HEK293 (cell line): ENCODE data around the gene CDC42BPA.

Experiments used
- CTCF ChIA-PET: fragments of 350-600 bp; formaldehyde crosslinking; extraction: SDS; loops from one replicate; lab custom pipeline; 2021; ENCODE audit warnings: antibody characterized with exemption; lab: Yijun Ruan, JAX
- POLR2A ChIA-PET: fragments of 300-600 bp; formaldehyde crosslinking; extraction: SDS; loops from one replicate; lab custom pipeline; 2020; ENCODE audit warnings: antibody characterized with exemption, inconsistent platforms; lab: Yijun Ruan, JAX
- H3K27ac ChIP-seq: fragments of 200-500 bp; sonication (Bioruptor generic); 2 replicates; pipeline ENCODE4 v1.5.1; 2014; ENCODE audit warnings: low read depth, low read length, control low read depth, inconsistent platforms; ENCODE audit errors: extremely low read depth
- H3K36me3 ChIP-seq, 2 experiments: fragments of 200-500 bp in 1 of 2; sonication (Bioruptor generic) in 1 of 2; 1 replicate in 1 of 2; 2 replicates in 1 of 2; pipeline ENCODE4 v1.5.1; 2014 to 2017; ENCODE audit warnings: inconsistent platforms in 2 of 2, low read length in 2 of 2; ENCODE audit not compliant: control insufficient read depth in 2 of 2, insufficient read depth in 1 of 2
- H3K4me1 ChIP-seq: fragments of 200-500 bp; sonication (Bioruptor generic); 2 replicates; pipeline ENCODE4 v1.5.1; 2014; ENCODE audit warnings: mild to moderate bottlenecking, low read length, inconsistent platforms; ENCODE audit not compliant: control insufficient read depth, insufficient read depth
- H3K4me3 ChIP-seq: 2 replicates; pipeline ENCODE4 v1.5.1; 2011; ENCODE audit warnings: low read depth, mild to moderate bottlenecking, control low read depth, low read length, moderate library complexity
- H3K9me3 ChIP-seq: fragments of 200-500 bp; sonication (Bioruptor generic); 2 replicates; pipeline ENCODE4 v1.5.1; 2014; ENCODE audit warnings: low read depth, low read length, inconsistent platforms; ENCODE audit not compliant: control insufficient read depth, insufficient read depth
- GLIS1 ChIP-seq: fragments of 450-650 bp; formaldehyde crosslinking; IDR thresholded peaks from 2 replicates; pipeline ENCODE4 v1.5.1; 2016; ENCODE audit warnings: missing biosample characterization, missing genetic modification characterization
- MZF1 ChIP-seq: fragments of 450-650 bp; formaldehyde crosslinking; IDR thresholded peaks from 2 replicates; pipeline ENCODE4 v1.5.1; 2017; ENCODE audit warnings: missing biosample characterization, missing genetic modification characterization, borderline replicate concordance
- SCRT1 ChIP-seq: fragments of 450-650 bp; formaldehyde crosslinking; IDR thresholded peaks from 2 replicates; pipeline ENCODE4 v1.5.1; 2016; ENCODE audit warnings: missing biosample characterization, missing genetic modification characterization, borderline replicate concordance
- YY2 ChIP-seq: fragments of 450-650 bp; formaldehyde crosslinking; IDR thresholded peaks from 2 replicates; pipeline ENCODE4 v1.5.1; 2016; ENCODE audit warnings: missing biosample characterization, missing genetic modification characterization
- ZNF138 ChIP-seq: fragments of 450-650 bp; formaldehyde crosslinking; IDR thresholded peaks from 2 replicates; pipeline ENCODE4 v1.5.1; 2016; ENCODE audit warnings: missing biosample characterization, missing genetic modification characterization, borderline replicate concordance
- ZNF16 ChIP-seq: fragments of 450-650 bp; formaldehyde crosslinking; IDR thresholded peaks from 2 replicates; pipeline ENCODE4 v1.5.1; 2016; ENCODE audit warnings: low read depth, missing biosample characterization, missing genetic modification characterization
- ZNF239 ChIP-seq: fragments of 450-650 bp; formaldehyde crosslinking; IDR thresholded peaks from 2 replicates; pipeline ENCODE4 v1.5.1; 2016; ENCODE audit warnings: missing biosample characterization, missing genetic modification characterization
- ZNF266 ChIP-seq: fragments of 450-650 bp; formaldehyde crosslinking; IDR thresholded peaks from 2 replicates; pipeline ENCODE4 v1.5.1; 2016; ENCODE audit warnings: missing biosample characterization, missing genetic modification characterization, low read depth
- ZNF433 ChIP-seq: fragments of 450-650 bp; formaldehyde crosslinking; IDR thresholded peaks from 2 replicates; pipeline ENCODE4 v1.5.1; 2016; ENCODE audit warnings: missing biosample characterization, missing genetic modification characterization, low read depth
- ZNF561 ChIP-seq: fragments of 450-650 bp; IDR thresholded peaks from 2 replicates; pipeline ENCODE4 v1.5.1; 2018; ENCODE audit warnings: missing biosample characterization, missing genetic modification characterization, borderline replicate concordance
- ZNF571 ChIP-seq: fragments of 450-650 bp; formaldehyde crosslinking; IDR thresholded peaks from 2 replicates; pipeline ENCODE4 v1.5.0; 2017; ENCODE audit warnings: missing biosample characterization, missing genetic modification characterization
- ZNF610 ChIP-seq: fragments of 450-650 bp; formaldehyde crosslinking; IDR thresholded peaks from 2 replicates; pipeline ENCODE4 v1.5.1; 2016; ENCODE audit warnings: missing biosample characterization, missing genetic modification characterization, borderline replicate concordance
- ZNF621 ChIP-seq: fragments of 450-650 bp; formaldehyde crosslinking; IDR thresholded peaks from 2 replicates; pipeline ENCODE4 v1.5.1; 2017; ENCODE audit warnings: missing biosample characterization, missing genetic modification characterization
- ZNF629 ChIP-seq: fragments of 450-650 bp; formaldehyde crosslinking; IDR thresholded peaks from 2 replicates; pipeline ENCODE4 v1.5.1; 2017; ENCODE audit warnings: missing biosample characterization, missing genetic modification characterization
- ZSCAN30 ChIP-seq: fragments of 450-650 bp; IDR thresholded peaks from 2 replicates; pipeline ENCODE4 v1.5.1; 2018; ENCODE audit warnings: missing biosample characterization, mild to moderate bottlenecking, missing genetic modification characterization, moderate library complexity
- TF ChIP-seq, protein P1 (sequence below): fragments of 450-650 bp; formaldehyde crosslinking; IDR thresholded peaks from 2 replicates; pipeline ENCODE4 v1.5.1; 2016; ENCODE audit warnings: missing biosample characterization, missing genetic modification characterization
- TF ChIP-seq, protein P2 (sequence below): fragments of 450-650 bp; formaldehyde crosslinking; IDR thresholded peaks from 2 replicates; pipeline ENCODE4 v1.5.1; 2016; ENCODE audit warnings: missing biosample characterization, missing genetic modification characterization
- TF ChIP-seq, protein P3 (sequence below): fragments of 450-650 bp; IDR thresholded peaks from 2 replicates; pipeline ENCODE4 v1.5.1; 2018; ENCODE audit warnings: missing biosample characterization, missing genetic modification characterization
- TF ChIP-seq, protein P4 (sequence below): fragments of 450-650 bp; formaldehyde crosslinking; IDR thresholded peaks from 2 replicates; pipeline ENCODE4 v1.5.1; 2017; ENCODE audit warnings: missing biosample characterization, missing genetic modification characterization
- TF ChIP-seq, protein P5 (sequence below): fragments of 450-650 bp; formaldehyde crosslinking; IDR thresholded peaks from 2 replicates; pipeline ENCODE4 v1.5.1; 2016; ENCODE audit warnings: missing biosample characterization, missing genetic modification characterization
- TF ChIP-seq, protein P6 (sequence below): fragments of 450-650 bp; formaldehyde crosslinking; IDR thresholded peaks from 2 replicates; pipeline ENCODE4 v1.5.1; 2016; ENCODE audit warnings: missing biosample characterization, missing genetic modification characterization
- TF ChIP-seq, protein P7 (sequence below): fragments of 450-650 bp; formaldehyde crosslinking; IDR thresholded peaks from 2 replicates; pipeline ENCODE4 v1.5.1; 2016; ENCODE audit warnings: missing biosample characterization, missing genetic modification characterization, low read depth

The CDC42BPA gene

DNA sequence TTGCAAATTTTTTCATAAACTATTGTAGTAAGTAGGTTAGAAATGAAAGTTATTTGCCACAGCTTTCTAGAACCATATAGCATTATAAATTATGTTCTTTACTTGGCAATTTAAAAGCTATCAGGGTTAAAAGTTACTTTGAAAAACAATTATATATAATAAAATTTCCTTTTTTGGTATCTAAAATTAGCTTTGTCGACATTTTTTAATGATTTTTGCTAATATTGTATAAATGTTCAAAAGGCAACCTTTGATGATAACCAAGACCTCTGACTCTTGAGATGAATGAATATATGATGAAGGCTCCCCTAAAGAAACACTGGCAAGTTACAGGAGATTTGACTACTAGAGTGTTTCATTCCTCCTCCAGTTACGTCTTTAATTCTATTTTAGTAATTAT, 121.2 kb downstream of the CDC42BPA start:
- no peak for TF ChIP-seq ZNF610 (tag by site-specific recombination)
- no peak for TF ChIP-seq GLIS1 (tag by site-specific recombination)
- Histone ChIP-seq H3K9me3 (no peaks in the 10 kb centered on the region), H3K4me1 (no peaks in the 10 kb centered on the region), H3K4me3 (no peak overlapping the region), H3K27ac (no peak overlapping the region), H3K36me3 (peaks cover 0 to 13% of the 10 kb centered on the region in 2 experiments; a peak in 2 of 3 replicates)
- POLR2A ChIA-PET = no interaction called here
- CTCF ChIA-PET = no interaction called here

DNA sequence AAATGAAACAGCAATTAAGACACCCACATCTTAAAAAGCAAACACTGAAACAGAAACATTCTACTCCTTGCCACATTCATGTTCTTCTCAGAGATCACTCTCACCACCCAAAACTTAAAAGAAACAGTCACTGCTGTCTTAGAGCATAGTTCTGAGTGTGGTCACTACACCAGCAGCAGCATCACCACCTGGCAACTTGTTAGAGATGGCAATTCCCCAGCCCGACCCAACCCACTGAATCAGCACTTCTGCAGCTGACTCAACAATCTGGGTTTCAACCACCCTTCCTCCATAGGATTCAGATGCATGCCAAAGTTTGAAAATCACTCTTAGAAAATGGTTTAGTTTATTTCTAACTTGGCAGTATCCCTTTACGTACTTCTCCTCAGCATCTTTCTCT, 126.1 kb downstream of the CDC42BPA start:
- peaks cover 0 to 7% of the 10 kb centered on the region in 2 experiments; a peak in 2 of 3 replicates for H3K36me3 ChIP-seq
- POLR2A ChIA-PET = no interaction called here
- H3K4me1 ChIP-seq = no peaks in the 10 kb centered on the region
- H3K9me3 ChIP-seq = no peaks in the 10 kb centered on the region
- no peak overlapping the region for H3K4me3 ChIP-seq
- no peak overlapping the region for H3K27ac ChIP-seq
- CTCF ChIA-PET = no interaction called here
- TF ChIP-seq, protein P1, sequence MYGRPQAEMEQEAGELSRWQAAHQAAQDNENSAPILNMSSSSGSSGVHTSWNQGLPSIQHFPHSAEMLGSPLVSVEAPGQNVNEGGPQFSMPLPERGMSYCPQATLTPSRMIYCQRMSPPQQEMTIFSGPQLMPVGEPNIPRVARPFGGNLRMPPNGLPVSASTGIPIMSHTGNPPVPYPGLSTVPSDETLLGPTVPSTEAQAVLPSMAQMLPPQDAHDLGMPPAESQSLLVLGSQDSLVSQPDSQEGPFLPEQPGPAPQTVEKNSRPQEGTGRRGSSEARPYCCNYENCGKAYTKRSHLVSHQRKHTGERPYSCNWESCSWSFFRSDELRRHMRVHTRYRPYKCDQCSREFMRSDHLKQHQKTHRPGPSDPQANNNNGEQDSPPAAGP (tag by site-specific recombination) = no peak
- TF ChIP-seq, protein P2, sequence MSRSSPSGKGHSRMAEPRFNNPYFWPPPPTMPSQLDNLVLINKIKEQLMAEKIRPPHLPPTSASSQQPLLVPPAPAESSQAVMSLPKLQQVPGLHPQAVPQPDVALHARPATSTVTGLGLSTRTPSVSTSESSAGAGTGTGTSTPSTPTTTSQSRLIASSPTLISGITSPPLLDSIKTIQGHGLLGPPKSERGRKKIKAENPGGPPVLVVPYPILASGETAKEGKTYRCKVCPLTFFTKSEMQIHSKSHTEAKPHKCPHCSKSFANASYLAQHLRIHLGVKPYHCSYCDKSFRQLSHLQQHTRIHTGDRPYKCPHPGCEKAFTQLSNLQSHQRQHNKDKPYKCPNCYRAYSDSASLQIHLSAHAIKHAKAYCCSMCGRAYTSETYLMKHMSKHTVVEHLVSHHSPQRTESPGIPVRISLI (tag by site-specific recombination) = no peak
- no peak for TF ChIP-seq MZF1 (tag by site-specific recombination)
- TF ChIP-seq, protein P3, sequence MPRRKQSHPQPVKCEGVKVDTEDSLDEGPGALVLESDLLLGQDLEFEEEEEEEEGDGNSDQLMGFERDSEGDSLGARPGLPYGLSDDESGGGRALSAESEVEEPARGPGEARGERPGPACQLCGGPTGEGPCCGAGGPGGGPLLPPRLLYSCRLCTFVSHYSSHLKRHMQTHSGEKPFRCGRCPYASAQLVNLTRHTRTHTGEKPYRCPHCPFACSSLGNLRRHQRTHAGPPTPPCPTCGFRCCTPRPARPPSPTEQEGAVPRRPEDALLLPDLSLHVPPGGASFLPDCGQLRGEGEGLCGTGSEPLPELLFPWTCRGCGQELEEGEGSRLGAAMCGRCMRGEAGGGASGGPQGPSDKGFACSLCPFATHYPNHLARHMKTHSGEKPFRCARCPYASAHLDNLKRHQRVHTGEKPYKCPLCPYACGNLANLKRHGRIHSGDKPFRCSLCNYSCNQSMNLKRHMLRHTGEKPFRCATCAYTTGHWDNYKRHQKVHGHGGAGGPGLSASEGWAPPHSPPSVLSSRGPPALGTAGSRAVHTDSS (tag by site-specific recombination) = no peak
- TF ChIP-seq ZNF266 (tag by site-specific recombination) = no peak
- no peak for TF ChIP-seq ZNF138 (tag by site-specific recombination)
- TF ChIP-seq, protein P4, sequence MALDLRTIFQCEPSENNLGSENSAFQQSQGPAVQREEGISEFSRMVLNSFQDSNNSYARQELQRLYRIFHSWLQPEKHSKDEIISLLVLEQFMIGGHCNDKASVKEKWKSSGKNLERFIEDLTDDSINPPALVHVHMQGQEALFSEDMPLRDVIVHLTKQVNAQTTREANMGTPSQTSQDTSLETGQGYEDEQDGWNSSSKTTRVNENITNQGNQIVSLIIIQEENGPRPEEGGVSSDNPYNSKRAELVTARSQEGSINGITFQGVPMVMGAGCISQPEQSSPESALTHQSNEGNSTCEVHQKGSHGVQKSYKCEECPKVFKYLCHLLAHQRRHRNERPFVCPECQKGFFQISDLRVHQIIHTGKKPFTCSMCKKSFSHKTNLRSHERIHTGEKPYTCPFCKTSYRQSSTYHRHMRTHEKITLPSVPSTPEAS (tag by site-specific recombination) = no peak

DNA sequence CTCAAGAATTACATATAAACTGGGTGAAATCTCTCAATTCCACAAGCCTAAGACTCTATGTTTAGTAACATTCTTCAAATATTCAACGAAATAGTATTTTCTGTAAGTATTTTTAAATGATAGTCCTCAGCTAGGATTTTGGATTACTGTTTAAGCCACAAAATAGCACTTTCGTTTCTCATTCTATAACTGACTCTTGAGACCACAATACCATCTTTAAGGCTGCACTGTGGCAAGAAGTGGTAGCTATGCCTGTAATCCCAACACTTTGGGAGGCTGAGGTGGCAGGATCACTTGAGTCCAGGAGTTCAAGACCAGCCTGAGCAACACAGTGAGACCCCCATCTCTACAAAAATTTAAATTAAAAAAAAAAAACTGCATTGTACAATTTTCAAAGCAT, 126.7 kb downstream of the CDC42BPA start:
- Histone ChIP-seq H3K27ac (no peak overlapping the region), H3K4me1 (no peaks in the 10 kb centered on the region), H3K36me3 (peaks cover 0 to 7% of the 10 kb centered on the region in 2 experiments; a peak in 2 of 3 replicates), H3K4me3 (no peak overlapping the region), H3K9me3 (no peaks in the 10 kb centered on the region)
- TF ChIP-seq, protein P5, sequence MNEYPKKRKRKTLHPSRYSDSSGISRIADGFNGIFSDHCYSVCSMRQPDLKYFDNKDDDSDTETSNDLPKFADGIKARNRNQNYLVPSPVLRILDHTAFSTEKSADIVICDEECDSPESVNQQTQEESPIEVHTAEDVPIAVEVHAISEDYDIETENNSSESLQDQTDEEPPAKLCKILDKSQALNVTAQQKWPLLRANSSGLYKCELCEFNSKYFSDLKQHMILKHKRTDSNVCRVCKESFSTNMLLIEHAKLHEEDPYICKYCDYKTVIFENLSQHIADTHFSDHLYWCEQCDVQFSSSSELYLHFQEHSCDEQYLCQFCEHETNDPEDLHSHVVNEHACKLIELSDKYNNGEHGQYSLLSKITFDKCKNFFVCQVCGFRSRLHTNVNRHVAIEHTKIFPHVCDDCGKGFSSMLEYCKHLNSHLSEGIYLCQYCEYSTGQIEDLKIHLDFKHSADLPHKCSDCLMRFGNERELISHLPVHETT (tag by site-specific recombination) = no peak
- TF ChIP-seq ZNF561 (tag by site-specific recombination) = no peak
- TF ChIP-seq, protein P6, sequence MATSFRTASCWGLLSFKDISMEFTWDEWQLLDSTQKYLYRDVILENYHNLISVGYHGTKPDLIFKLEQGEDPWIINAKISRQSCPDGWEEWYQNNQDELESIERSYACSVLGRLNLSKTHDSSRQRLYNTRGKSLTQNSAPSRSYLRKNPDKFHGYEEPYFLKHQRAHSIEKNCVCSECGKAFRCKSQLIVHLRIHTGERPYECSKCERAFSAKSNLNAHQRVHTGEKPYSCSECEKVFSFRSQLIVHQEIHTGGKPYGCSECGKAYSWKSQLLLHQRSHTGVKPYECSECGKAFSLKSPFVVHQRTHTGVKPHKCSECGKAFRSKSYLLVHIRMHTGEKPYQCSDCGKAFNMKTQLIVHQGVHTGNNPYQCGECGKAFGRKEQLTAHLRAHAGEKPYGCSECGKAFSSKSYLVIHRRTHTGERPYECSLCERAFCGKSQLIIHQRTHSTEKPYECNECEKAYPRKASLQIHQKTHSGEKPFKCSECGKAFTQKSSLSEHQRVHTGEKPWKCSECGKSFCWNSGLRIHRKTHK = no peak
- TF ChIP-seq ZNF16 (tag by site-specific recombination) = no peak
- TF ChIP-seq ZNF433 (tag by site-specific recombination) = no peak
- TF ChIP-seq, protein P7, sequence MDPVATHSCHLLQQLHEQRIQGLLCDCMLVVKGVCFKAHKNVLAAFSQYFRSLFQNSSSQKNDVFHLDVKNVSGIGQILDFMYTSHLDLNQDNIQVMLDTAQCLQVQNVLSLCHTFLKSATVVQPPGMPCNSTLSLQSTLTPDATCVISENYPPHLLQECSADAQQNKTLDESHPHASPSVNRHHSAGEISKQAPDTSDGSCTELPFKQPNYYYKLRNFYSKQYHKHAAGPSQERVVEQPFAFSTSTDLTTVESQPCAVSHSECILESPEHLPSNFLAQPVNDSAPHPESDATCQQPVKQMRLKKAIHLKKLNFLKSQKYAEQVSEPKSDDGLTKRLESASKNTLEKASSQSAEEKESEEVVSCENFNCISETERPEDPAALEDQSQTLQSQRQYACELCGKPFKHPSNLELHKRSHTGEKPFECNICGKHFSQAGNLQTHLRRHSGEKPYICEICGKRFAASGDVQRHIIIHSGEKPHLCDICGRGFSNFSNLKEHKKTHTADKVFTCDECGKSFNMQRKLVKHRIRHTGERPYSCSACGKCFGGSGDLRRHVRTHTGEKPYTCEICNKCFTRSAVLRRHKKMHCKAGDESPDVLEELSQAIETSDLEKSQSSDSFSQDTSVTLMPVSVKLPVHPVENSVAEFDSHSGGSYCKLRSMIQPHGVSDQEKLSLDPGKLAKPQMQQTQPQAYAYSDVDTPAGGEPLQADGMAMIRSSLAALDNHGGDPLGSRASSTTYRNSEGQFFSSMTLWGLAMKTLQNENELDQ = no peak
- no peak for TF ChIP-seq YY2 (tag by site-specific recombination)
- TF ChIP-seq ZNF239 (tag by site-specific recombination) = no peak
- TF ChIP-seq ZSCAN30 (tag by site-specific recombination) = no peak
- no peak for TF ChIP-seq SCRT1
- no peak for TF ChIP-seq ZNF571 (tag by site-specific recombination)
- no peak for TF ChIP-seq ZNF629 (tag by site-specific recombination)
- no peak for TF ChIP-seq ZNF621
- ChIA-PET POLR2A (no interaction called here), CTCF (no interaction called here)
